ENCODE measurements around the gene KMT2C. TPM values are rescaled to one million over a fixed set of nuclear protein-coding genes. Genes with fewer than 3 reads are reported as not detected.
A peak's percentile ranks its signal among the peaks of the same experiment; 100 is the strongest.
"Not testable (repeated sequence)": the region's sequence is repeated elsewhere in the genome, so short reads cannot be mapped to it uniquely, and the experiment has no call there.

Gene KMT2C
- total RNA-seq, 1 donor from 2014 or later = 68.4 TPM

- peak overlapping the region; percentile 88 for H3K4me3 Mint-ChIP-seq
- peak; percentile 82 for DNase-seq
- H3K4me1 Mint-ChIP-seq = peaks cover 20% of the 10 kb centered on the region
- H3K36me3 Mint-ChIP-seq (ENCODE audit: low read depth); H3K9me3 Mint-ChIP-seq; H3K27me3 Mint-ChIP-seq: not testable (repeated sequence)
- peak overlapping the region; percentile 93 for H3K27ac Mint-ChIP-seq
- intact Hi-C loops (cut with micrococcal nuclease) = loop anchor here (1.0 kb wide), 1 partner anchor 98 kb away; no protein-coding TSS in a partner anchor
Measured at GRCh38 chr7:152434511-152435383, 1.1 kb downstream of the KMT2C start.

- H3K36me3 Mint-ChIP-seq (ENCODE audit: low read depth); H3K9me3 Mint-ChIP-seq; H3K27me3 Mint-ChIP-seq: not testable (repeated sequence)
- Mint-ChIP-seq H3K4me1 (peaks cover 22% of the 10 kb centered on the region), H3K4me3 (peak overlapping the region; percentile 88), H3K27ac (peak overlapping the region; percentile 93)
- DNase-seq = peak; percentile 87
- intact Hi-C loops (cut with micrococcal nuclease) = loop anchor here (1.0 kb wide), 1 partner anchor 98 kb away; no protein-coding TSS in a partner anchor
Measured at GRCh38 chr7:152433721-152434490, 1.9 kb downstream of the KMT2C start.

- intact Hi-C loops (cut with micrococcal nuclease); DNase-seq; H3K27ac Mint-ChIP-seq; H3K27me3 Mint-ChIP-seq; H3K9me3 Mint-ChIP-seq; H3K36me3 Mint-ChIP-seq (ENCODE audit: low read depth): not testable (repeated sequence)
- peak overlapping the region; percentile 88 for H3K4me3 Mint-ChIP-seq
- H3K4me1 Mint-ChIP-seq = peaks cover 27% of the 10 kb centered on the region
Measured at GRCh38 chr7:152432735-152433134, 3.1 kb downstream of the KMT2C start.

- intact Hi-C loops (cut with micrococcal nuclease) = no loop called here
- H3K27me3 Mint-ChIP-seq = no peaks in the 10 kb centered on the region
- H3K4me1 Mint-ChIP-seq = peaks cover 28% of the 10 kb centered on the region
- DNase-seq = no peak
- no peaks in the 10 kb centered on the region for H3K9me3 Mint-ChIP-seq
- peaks cover 2% of the 10 kb centered on the region for H3K36me3 Mint-ChIP-seq (ENCODE audit: low read depth)
- H3K27ac Mint-ChIP-seq = no peak overlapping the region
- no peak overlapping the region for H3K4me3 Mint-ChIP-seq
Measured at GRCh38 chr7:152430854-152431253, 4.9 kb downstream of the KMT2C start.

- H3K27ac Mint-ChIP-seq; H3K9me3 Mint-ChIP-seq; H3K4me3 Mint-ChIP-seq; intact Hi-C loops (cut with micrococcal nuclease); H3K27me3 Mint-ChIP-seq; H3K36me3 Mint-ChIP-seq (ENCODE audit: low read depth); DNase-seq: not testable (repeated sequence)
- H3K4me1 Mint-ChIP-seq = peaks cover 30% of the 10 kb centered on the region
Measured at GRCh38 chr7:152430118-152430517, 5.7 kb downstream of the KMT2C start.

- H3K27me3 Mint-ChIP-seq = no peaks in the 10 kb centered on the region
- H3K9me3 Mint-ChIP-seq = peaks cover 9% of the 10 kb centered on the region
- H3K4me1 Mint-ChIP-seq = peaks cover 39% of the 10 kb centered on the region
- DNase-seq = no peak
- H3K36me3 Mint-ChIP-seq (ENCODE audit: low read depth) = peaks cover 43% of the 10 kb centered on the region
- H3K27ac Mint-ChIP-seq = peak overlapping the region; percentile 51
- intact Hi-C loops (cut with micrococcal nuclease) = loop anchor here (5.0 to 10.0 kb wide), 2 partner anchors 38 to 50 kb away; no protein-coding TSS in a partner anchor
- no peak overlapping the region for H3K4me3 Mint-ChIP-seq
Measured at GRCh38 chr7:152424348-152425108, 11.3 kb downstream of the KMT2C start.

GRCh38 chr7:152423991-152424347, 11.8 kb downstream of the KMT2C start:
- Mint-ChIP-seq H3K4me3 (no peak overlapping the region), H3K36me3 (ENCODE audit: low read depth) (peaks cover 47% of the 10 kb centered on the region), H3K27ac (no peak overlapping the region), H3K27me3 (no peaks in the 10 kb centered on the region), H3K4me1 (peaks cover 39% of the 10 kb centered on the region), H3K9me3 (peaks cover 9% of the 10 kb centered on the region)
- no peak for DNase-seq
- intact Hi-C loops (cut with micrococcal nuclease) = loop anchor here (5.0 to 10.0 kb wide), 2 partner anchors 38 to 49 kb away; no protein-coding TSS in a partner anchor

GRCh38 chr7:152423171-152423570, 12.6 kb downstream of the KMT2C start:
- not testable (repeated sequence) for H3K27ac Mint-ChIP-seq, H3K9me3 Mint-ChIP-seq, H3K4me3 Mint-ChIP-seq, DNase-seq, H3K27me3 Mint-ChIP-seq
- Mint-ChIP-seq H3K4me1 (peaks cover 34% of the 10 kb centered on the region), H3K36me3 (ENCODE audit: low read depth) (peaks cover 47% of the 10 kb centered on the region)
- intact Hi-C loops (cut with micrococcal nuclease) = loop anchor here (5.0 to 10.0 kb wide), 2 partner anchors 39 to 48 kb away; no protein-coding TSS in a partner anchor

- not testable (repeated sequence) for H3K4me3 Mint-ChIP-seq, DNase-seq, H3K27ac Mint-ChIP-seq, H3K9me3 Mint-ChIP-seq, H3K27me3 Mint-ChIP-seq
- peaks cover 50% of the 10 kb centered on the region for H3K36me3 Mint-ChIP-seq (ENCODE audit: low read depth)
- peaks cover 28% of the 10 kb centered on the region for H3K4me1 Mint-ChIP-seq
- intact Hi-C loops (cut with micrococcal nuclease) = loop anchor here (5.0 to 10.0 kb wide), 2 partner anchors 41 to 46 kb away; no protein-coding TSS in a partner anchor
Measured at GRCh38 chr7:152420950-152421349, 14.9 kb downstream of the KMT2C start.

- no peak for DNase-seq
- H3K4me1 Mint-ChIP-seq = peaks cover 22% of the 10 kb centered on the region
- intact Hi-C loops (cut with micrococcal nuclease) = loop anchor here (5.0 to 10.0 kb wide), 2 partner anchors 43 to 45 kb away; no protein-coding TSS in a partner anchor
- peaks cover 9% of the 10 kb centered on the region for H3K9me3 Mint-ChIP-seq
- peaks cover 44% of the 10 kb centered on the region for H3K36me3 Mint-ChIP-seq (ENCODE audit: low read depth)
- H3K4me3 Mint-ChIP-seq = no peak overlapping the region
- peak overlapping the region; percentile 52 for H3K27ac Mint-ChIP-seq
- no peaks in the 10 kb centered on the region for H3K27me3 Mint-ChIP-seq
Measured at GRCh38 chr7:152419473-152420429, 16.1 kb downstream of the KMT2C start.

GRCh38 chr7:152414779-152415178, 21.0 kb downstream of the KMT2C start:
- H3K4me1 Mint-ChIP-seq = peaks cover 5% of the 10 kb centered on the region
- no peak overlapping the region for H3K4me3 Mint-ChIP-seq
- no peaks in the 10 kb centered on the region for H3K27me3 Mint-ChIP-seq
- intact Hi-C loops (cut with micrococcal nuclease) = no loop called here
- no peak for DNase-seq
- H3K9me3 Mint-ChIP-seq = no peaks in the 10 kb centered on the region
- peaks cover 12% of the 10 kb centered on the region for H3K36me3 Mint-ChIP-seq (ENCODE audit: low read depth)
- no peak overlapping the region for H3K27ac Mint-ChIP-seq

GRCh38 chr7:152411389-152411788, 24.4 kb downstream of the KMT2C start:
- intact Hi-C loops (cut with micrococcal nuclease) = no loop called here
- peaks cover 9% of the 10 kb centered on the region for H3K9me3 Mint-ChIP-seq
- H3K4me3 Mint-ChIP-seq = no peak overlapping the region
- H3K27me3 Mint-ChIP-seq = no peaks in the 10 kb centered on the region
- DNase-seq = no peak
- peaks cover 2% of the 10 kb centered on the region for H3K36me3 Mint-ChIP-seq (ENCODE audit: low read depth)
- H3K4me1 Mint-ChIP-seq = peaks cover 2% of the 10 kb centered on the region
- no peak overlapping the region for H3K27ac Mint-ChIP-seq

Measured in activated CD4-positive, alpha-beta T cell treated with anti-CD3 and anti-CD28 coated beads, Interleukin-2, amount 10 ng/mL, durations not matched to agents 24 days and 14 days (primary cell).